ENCODE data around the gene PDE1A. TPM values are rescaled to one million over a fixed set of nuclear protein-coding genes. Genes with fewer than 3 reads are reported as not detected.

The PDE1A gene
- total RNA-seq, 4 donors from 2014 or later: 0.75 to 8.1 (median 3.8) TPM

GRCh38 chr2:182128821-182129707, 297.8 kb downstream of the PDE1A start:
- Histone ChIP-seq H3K27ac (no peak overlapping the region), H3K4me1 (no peaks in the 10 kb centered on the region), H3K27me3 (no peaks in the 10 kb centered on the region), H3K4me3 (no peak overlapping the region), H3K9me3 (no peaks in the 10 kb centered on the region), H3K36me3 (no peaks in the 10 kb centered on the region)
- intact Hi-C loops (cut with DNase I; ENCODE audit: low total_unique reads): no loop called here
- 40 to 55% methylated on average over 3 of the region's 3 CpGs for WGBS, 2 donors (ENCODE audit: low coverage in 1 of 2)
- TF ChIP-seq POLR2AphosphoS5 (IDR thresholded peaks at IDR 0.05): no peak
- no peak for TF ChIP-seq EP300 (IDR thresholded peaks at IDR 0.05; ENCODE audit: low read depth)
- no peak for TF ChIP-seq CTCF (IDR thresholded peaks at IDR 0.05)
- no peak for TF ChIP-seq POLR2A (IDR thresholded peaks at IDR 0.05)
- no peak for DNase-seq
- in situ Hi-C loops (cut with MboI; ENCODE audit: low pct_ligation_motif_present in 1 of 4, low pct_unique_long_range_greater_than_20kb in 1 of 4, low sequenced_read_pairs in 3 of 4): no loop called here

GRCh38 chr2:182117196-182117595, 309.6 kb downstream of the PDE1A start:
- intact Hi-C loops (cut with DNase I; ENCODE audit: low total_unique reads): no loop called here
- H3K36me3 ChIP-seq: no peaks in the 10 kb centered on the region
- no peak overlapping the region for H3K4me3 ChIP-seq
- no peak overlapping the region for H3K27ac ChIP-seq
- no peaks in the 10 kb centered on the region for H3K27me3 ChIP-seq
- no peaks in the 10 kb centered on the region for H3K9me3 ChIP-seq
- in situ Hi-C loops (cut with MboI; ENCODE audit: low pct_ligation_motif_present in 1 of 4, low pct_unique_long_range_greater_than_20kb in 1 of 4, low sequenced_read_pairs in 3 of 4): no loop called here
- TF ChIP-seq EP300 (IDR thresholded peaks at IDR 0.05; ENCODE audit: low read depth) (no peak), CTCF (IDR thresholded peaks at IDR 0.05) (no peak), POLR2A (IDR thresholded peaks at IDR 0.05) (no peak), POLR2AphosphoS5 (IDR thresholded peaks at IDR 0.05) (no peak)
- no peak for DNase-seq
- 70% methylated on average over 1 of the region's 1 CpG for WGBS, 2 donors (ENCODE audit: low coverage in 1 of 2)
- no peaks in the 10 kb centered on the region for H3K4me1 ChIP-seq

DNA sequence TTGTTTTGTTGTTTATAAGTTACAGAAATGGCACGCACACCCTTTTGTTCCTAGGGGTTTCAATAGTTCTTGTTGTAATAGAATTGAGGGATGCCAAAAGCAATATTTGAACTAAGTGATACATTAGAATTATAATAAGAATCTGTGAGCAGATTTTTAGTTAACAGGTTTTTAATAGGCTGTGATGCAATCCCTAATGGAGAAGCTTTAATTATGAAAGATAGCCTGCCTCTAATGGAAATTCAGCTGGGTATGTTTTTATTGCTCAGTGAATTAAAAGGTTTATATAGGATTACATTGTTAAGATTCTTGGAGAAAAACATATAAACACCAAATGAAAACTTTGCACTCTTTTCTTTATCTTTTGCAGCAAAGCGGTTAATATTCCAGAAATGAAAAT, 310.1 kb downstream of the PDE1A start:
- intact Hi-C loops (cut with DNase I; ENCODE audit: low total_unique reads): no loop called here
- no peak overlapping the region for H3K27ac ChIP-seq
- no peak for DNase-seq
- H3K27me3 ChIP-seq: no peaks in the 10 kb centered on the region
- H3K9me3 ChIP-seq: no peaks in the 10 kb centered on the region
- H3K4me3 ChIP-seq: no peak overlapping the region
- WGBS, 2 donors (ENCODE audit: low coverage in 1 of 2): 85 to 86% methylated on average over 2 of the region's 2 CpGs
- TF ChIP-seq POLR2AphosphoS5 (IDR thresholded peaks at IDR 0.05): no peak
- TF ChIP-seq POLR2A (IDR thresholded peaks at IDR 0.05): no peak
- no peak for TF ChIP-seq CTCF (IDR thresholded peaks at IDR 0.05)
- no peak for TF ChIP-seq EP300 (IDR thresholded peaks at IDR 0.05; ENCODE audit: low read depth)
- in situ Hi-C loops (cut with MboI; ENCODE audit: low pct_ligation_motif_present in 1 of 4, low pct_unique_long_range_greater_than_20kb in 1 of 4, low sequenced_read_pairs in 3 of 4): no loop called here
- no peaks in the 10 kb centered on the region for H3K36me3 ChIP-seq
- H3K4me1 ChIP-seq: no peaks in the 10 kb centered on the region

DNA sequence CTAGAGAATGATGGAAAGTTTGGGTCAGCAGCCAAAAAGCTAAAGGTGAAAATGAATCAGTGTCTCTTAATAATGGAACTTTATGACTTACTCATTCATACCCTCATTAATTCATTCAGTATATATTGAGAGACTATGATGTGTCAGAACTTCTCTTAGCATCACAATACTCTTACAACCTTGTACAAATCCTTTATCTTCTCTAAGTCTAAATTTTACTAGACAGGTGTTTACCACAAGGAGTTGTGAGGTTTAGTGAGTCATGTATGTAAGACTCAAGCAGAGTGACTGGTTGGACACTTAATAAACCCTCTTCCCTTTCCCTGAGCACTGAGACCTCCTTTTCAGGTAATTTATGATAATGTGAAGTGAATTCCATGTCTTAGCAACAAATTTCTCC, 311.6 kb downstream of the PDE1A start:
- in situ Hi-C loops (cut with MboI; ENCODE audit: low pct_ligation_motif_present in 1 of 4, low pct_unique_long_range_greater_than_20kb in 1 of 4, low sequenced_read_pairs in 3 of 4): no loop called here
- intact Hi-C loops (cut with DNase I; ENCODE audit: low total_unique reads): no loop called here
- Histone ChIP-seq H3K36me3 (no peaks in the 10 kb centered on the region), H3K9me3 (no peaks in the 10 kb centered on the region), H3K27me3 (no peaks in the 10 kb centered on the region), H3K4me3 (no peak overlapping the region), H3K27ac (no peak overlapping the region), H3K4me1 (no peaks in the 10 kb centered on the region)
- no peak for DNase-seq
- TF ChIP-seq POLR2A (IDR thresholded peaks at IDR 0.05): no peak
- no peak for TF ChIP-seq CTCF (IDR thresholded peaks at IDR 0.05)
- TF ChIP-seq POLR2AphosphoS5 (IDR thresholded peaks at IDR 0.05): no peak
- TF ChIP-seq EP300 (IDR thresholded peaks at IDR 0.05; ENCODE audit: low read depth): no peak
